Endothelial cell of umbilical vein (primary cell): ENCODE results near the gene C2orf68. TPM values are rescaled to one million over a fixed set of nuclear protein-coding genes. Genes with fewer than 3 reads are reported as not detected.

Experiments used
- BruUV-seq: library from RNA; stranded (reverse); fragments of 400-500 nt; replicated peaks from 2 replicates; lab custom pipeline; 2021; lab: Mats Ljungman, UMichigan
- CTCF ChIA-PET: fragments of 300-600, 350-600 bp; sonication (Branson Sonifier 250); formaldehyde crosslinking; loops from one replicate; lab custom pipeline; 2021; ENCODE audit warnings: antibody characterized with exemption, inconsistent platforms; lab: Charles Lee
- POLR2A ChIA-PET: fragments of 300-600, 350-600 bp; sonication (Branson Sonifier 250); formaldehyde crosslinking; loops from one replicate; lab custom pipeline; 2021; ENCODE audit warnings: antibody characterized with exemption, inconsistent platforms; lab: Charles Lee
- DNase-seq: peaks from one replicate; pipeline ENCODE4 v3.0.0-alpha.2; 2011; ENCODE audit warnings: low read depth, low spot score
- FAIRE-seq: peaks from 2 replicates; lab custom pipeline; 2011; peaks lifted over from hg19 to GRCh38; lab: Jason Lieb, UNC
- H2AFZ ChIP-seq: 2 replicates; pipeline ENCODE4 v1.6.0; 2012; ENCODE audit warnings: low read depth, low read length, control low read depth, inconsistent platforms
- H3K27ac ChIP-seq: 2 replicates; pipeline ENCODE4 v1.5.1; 2011; ENCODE audit warnings: low read depth, mild to moderate bottlenecking, control low read depth, low read length, moderate library complexity; ENCODE audit not compliant: insufficient read depth
- H3K27me3 ChIP-seq, 2 experiments: 2 replicates each; pipeline versions ENCODE4 v1.6.0 to v1.6.1; 2011; ENCODE audit warnings: low read length in 2 of 2, mixed read lengths in 1 of 2; ENCODE audit not compliant: control insufficient read depth in 2 of 2, insufficient read depth in 2 of 2
- H3K36me3 ChIP-seq, 2 experiments: 2 replicates in 1 of 2; 3 replicates in 1 of 2; pipeline ENCODE4 v1.5.1; 2011; ENCODE audit warnings: low read length in 2 of 2, mild to moderate bottlenecking in 1 of 2, moderate library complexity in 1 of 2; ENCODE audit not compliant: control insufficient read depth in 2 of 2, insufficient read depth in 2 of 2; ENCODE audit errors: extremely low read depth in 1 of 2
- H3K4me1 ChIP-seq: 3 replicates; pipeline ENCODE4 v1.5.1; 2011; ENCODE audit warnings: mild to moderate bottlenecking, low read length; ENCODE audit not compliant: control insufficient read depth, insufficient read depth; ENCODE audit errors: extremely low read depth
- H3K4me2 ChIP-seq: 2 replicates; pipeline ENCODE4 v1.6.1; 2011; ENCODE audit warnings: low read length, control low read depth, mixed read lengths; ENCODE audit not compliant: insufficient read depth
- H3K4me3 ChIP-seq, 3 experiments: fragments of 200-600 bp in 1 of 3; sonication (generic), shearing (Covaris generic) in 1 of 3; replicated peaks in 1 of 3; 2 replicates each; pipeline ENCODE4 v1.5.1; 2011 to 2016; ENCODE audit warnings: control low read depth in 3 of 3, low read length in 3 of 3, mild to moderate bottlenecking in 2 of 3, inconsistent platforms in 1 of 3, low read depth in 1 of 3, moderate library complexity in 1 of 3; ENCODE audit not compliant: insufficient read depth in 1 of 3
- H3K79me2 ChIP-seq: 2 replicates; pipeline ENCODE4 v1.6.0; 2012; ENCODE audit warnings: low read length, inconsistent platforms; ENCODE audit not compliant: control insufficient read depth, insufficient read depth
- H3K9ac ChIP-seq: replicated peaks from 2 replicates; pipeline ENCODE3; 2011; ENCODE audit warnings: low read length, control low read depth; ENCODE audit not compliant: insufficient read depth; ENCODE audit errors: extremely low read depth
- H3K9me1 ChIP-seq: replicated peaks from 3 replicates; pipeline ENCODE4 v1.6.0; 2011; ENCODE audit warnings: mild to moderate bottlenecking, low read length; ENCODE audit not compliant: control insufficient read depth, insufficient read depth; ENCODE audit errors: extremely low read depth
- H3K9me3 ChIP-seq: replicated peaks from 2 replicates; pipeline ENCODE4 v1.5.1; 2012; ENCODE audit warnings: low read length, inconsistent platforms; ENCODE audit not compliant: control insufficient read depth, insufficient read depth
- H4K20me1 ChIP-seq: replicated peaks from 2 replicates; pipeline ENCODE3; 2011; ENCODE audit warnings: mild to moderate bottlenecking, low read length; ENCODE audit not compliant: control insufficient read depth, insufficient read depth; ENCODE audit errors: extremely low read depth
- CTCF ChIP-seq, 2 donors: IDR thresholded peaks; 1 replicate in 1 of 2; 2 replicates in 1 of 2; pipeline ENCODE4 v1.5.1; 2011; ENCODE audit warnings: low read length in 2 of 2, mild to moderate bottlenecking in 2 of 2, moderate library complexity in 2 of 2, control low read depth in 1 of 2, inconsistent platforms in 1 of 2, low read depth in 1 of 2; ENCODE audit not compliant: insufficient read depth in 1 of 2; ENCODE audit errors: extremely low read depth in 1 of 2
- EZH2 ChIP-seq: IDR thresholded peaks from 2 replicates; pipeline ENCODE4 v1.6.1; 2012; ENCODE audit warnings: borderline replicate concordance, low read depth, mild to moderate bottlenecking, moderate library complexity, low read length, inconsistent platforms; ENCODE audit not compliant: severe bottlenecking
- FOS ChIP-seq: IDR thresholded peaks from 2 replicates; pipeline ENCODE4 v1.6.1; 2011; ENCODE audit warnings: mild to moderate bottlenecking, low read length, moderate library complexity, borderline replicate concordance; ENCODE audit not compliant: insufficient read depth
- GATA2 ChIP-seq: IDR thresholded peaks from 2 replicates; pipeline ENCODE4 v1.7.0; 2011; ENCODE audit warnings: low read depth, mild to moderate bottlenecking, moderate library complexity, mixed read lengths, low read length; ENCODE audit not compliant: insufficient read length, insufficient read depth
- JUN ChIP-seq: IDR thresholded peaks from 2 replicates; pipeline ENCODE4 v1.6.1; 2011; ENCODE audit warnings: borderline replicate concordance, low read depth; ENCODE audit not compliant: insufficient read length, insufficient read depth
- MAX ChIP-seq: IDR thresholded peaks from 2 replicates; pipeline ENCODE4 v1.6.1; 2011; ENCODE audit not compliant: insufficient read depth, insufficient read length
- MYC ChIP-seq: IDR thresholded peaks from one replicate; pipeline ENCODE4 v1.6.1; 2011; ENCODE audit warnings: mild to moderate bottlenecking, low read depth, low read length
- POLR2A ChIP-seq: IDR thresholded peaks from 2 replicates; pipeline ENCODE4 v1.6.1; 2012; ENCODE audit warnings: low read depth, mild to moderate bottlenecking, control low read depth, low read length
- POLR2AphosphoS5 ChIP-seq: IDR thresholded peaks from 2 replicates; pipeline ENCODE4 v1.6.1; 2012; ENCODE audit warnings: low read depth, mild to moderate bottlenecking, control low read depth, low read length, moderate library complexity; ENCODE audit not compliant: insufficient read depth
- dilution Hi-C: fragments of 300-500 bp; cut with MboI; formaldehyde crosslinking; loops from one replicate; pipeline ENCODE4 v1.15.0; 2019; ENCODE audit warnings: low sequenced_read_pairs; ENCODE audit not compliant: extremely low pct_ligation_motif_present
- intact Hi-C: fragments of 100-400 bp; cut with micrococcal nuclease; formaldehyde crosslinking; loops from one replicate; pipeline ENCODE4 v1.10.0; 2022
- polyA plus RNA-seq, 4 experiments: library from polyadenylated mRNA; depleted of rRNA in 3 of 4; stranded (reverse) in 3 of 4; unstranded in 1 of 4; fragments of >200 nt; gene quantifications; 2 replicates each; pipeline versions ENCODE4 v1.2.1 to v1.2.3, GENCODE V29; 2011 to 2012; ENCODE audit warnings: missing spikeins in 1 of 4
- total RNA-seq: library from RNA; stranded (reverse); gene quantifications from 2 replicates; pipeline ENCODE4 v1.2.3, GENCODE V29; 2021

Gene C2orf68
- total and polyA plus RNA-seq, 2 donors (not counting 3 experiments of a cell fraction or from before 2014, with no cell fraction given), result 17.4 to 27.4 TPM

GRCh38 chr2:85588645-85589044, 23.2 kb downstream of the C2orf68 start:
- POLR2A ChIA-PET, result no interaction called here
- DNase-seq (no peak), FAIRE-seq (no peak)
- H3K9me1 ChIP-seq, result no peaks in the 10 kb centered on the region
- intact Hi-C loops, result no loop called here
- no peak overlapping the region for H3K9ac ChIP-seq
- CTCF ChIA-PET, result no interaction called here
- H3K27me3 ChIP-seq, result no peaks in the 10 kb centered on the region
- H3K4me2 ChIP-seq, result no peak overlapping the region
- peaks cover 66% of the 10 kb centered on the region for H3K4me1 ChIP-seq
- no peaks in the 10 kb centered on the region for H3K9me3 ChIP-seq
- H3K4me3 ChIP-seq, result no peak overlapping the region
- H3K27ac ChIP-seq, result peak overlapping the region; percentile 94
- H2AFZ ChIP-seq, result no peak overlapping the region
- no peaks in the 10 kb centered on the region for H4K20me1 ChIP-seq
- TF ChIP-seq EZH2 (no peak), GATA2 (no peak), JUN (no peak), MAX (no peak), CTCF (IDR thresholded peaks at IDR 0.05; ENCODE audit: extremely low read depth in 1 of 2, insufficient read depth in 1 of 2, low read depth in 1 of 2, low read length in 2 of 2) (no peak), POLR2AphosphoS5 (no peak), FOS (no peak), MYC (no peak), POLR2A (no peak)
- peaks cover 28% of the 10 kb centered on the region for H3K79me2 ChIP-seq
- peaks cover 0 to 10% of the 10 kb centered on the region in 2 experiments for H3K36me3 ChIP-seq
- BruUV-seq, result no TSS peak
- dilution Hi-C loops, result no loop called here
